HG03135 (cell line): ENCODE results near the gene GNGT1.
A peak's percentile ranks its signal among the peaks of the same experiment; 100 is the strongest.
"Not testable (repeated sequence)": the region's sequence is repeated elsewhere in the genome, so short reads cannot be mapped to it uniquely, and the experiment has no call there.

Experiments used
- ATAC-seq: cut with Tn5 transposase; IDR thresholded peaks from one replicate; pipeline ENCODE4 v1.9.1; 2021; ENCODE audit warnings: mild to moderate bottlenecking, moderate library complexity; ENCODE audit not compliant: unreplicated experiment

The GNGT1 gene

GRCh38 chr7:93902777-93903423, 3.5 kb upstream of the GNGT1 start:
- ATAC-seq, result no peak

DNA sequence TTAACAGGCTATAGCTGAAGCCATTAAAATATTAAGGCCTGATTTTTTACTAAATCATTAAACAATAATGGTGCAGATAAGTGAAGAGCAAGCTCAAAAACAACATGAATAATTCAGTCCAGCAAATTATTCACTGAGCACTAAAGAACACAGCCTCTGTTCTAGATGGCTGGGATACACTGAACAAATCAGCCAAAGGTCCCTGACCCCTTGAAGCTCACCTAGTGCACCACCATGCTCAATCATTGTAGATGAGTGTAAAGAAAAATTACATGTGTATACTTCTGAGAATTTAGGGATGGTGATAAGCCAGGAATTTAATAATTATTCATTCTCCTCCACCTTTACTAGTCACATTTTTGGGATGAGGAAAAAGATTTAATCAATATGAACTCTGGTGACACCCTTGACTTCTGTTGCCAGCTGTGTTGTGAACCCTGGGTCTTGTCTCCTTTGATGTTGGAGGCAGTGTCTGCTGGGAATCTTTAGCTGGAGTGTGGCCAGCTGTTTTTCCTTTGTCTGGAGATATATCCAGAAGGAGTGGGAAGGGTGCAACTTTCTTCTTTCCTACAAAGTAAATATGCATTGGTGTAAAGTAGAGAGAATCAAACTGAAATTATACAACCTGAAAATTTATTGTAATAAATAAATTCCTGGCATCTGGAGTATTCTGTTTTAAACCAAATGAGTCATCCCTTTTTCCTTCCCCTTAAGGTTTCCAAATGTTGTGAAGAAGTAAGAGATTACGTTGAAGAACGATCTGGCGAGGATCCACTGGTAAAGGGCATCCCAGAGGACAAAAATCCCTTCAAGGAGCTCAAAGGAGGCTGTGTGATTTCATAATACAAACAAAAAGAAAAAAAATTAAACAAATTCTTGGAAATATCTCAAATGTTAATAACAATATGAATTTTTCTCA, 4.0 kb downstream of the GNGT1 start:
- no peak for ATAC-seq

DNA sequence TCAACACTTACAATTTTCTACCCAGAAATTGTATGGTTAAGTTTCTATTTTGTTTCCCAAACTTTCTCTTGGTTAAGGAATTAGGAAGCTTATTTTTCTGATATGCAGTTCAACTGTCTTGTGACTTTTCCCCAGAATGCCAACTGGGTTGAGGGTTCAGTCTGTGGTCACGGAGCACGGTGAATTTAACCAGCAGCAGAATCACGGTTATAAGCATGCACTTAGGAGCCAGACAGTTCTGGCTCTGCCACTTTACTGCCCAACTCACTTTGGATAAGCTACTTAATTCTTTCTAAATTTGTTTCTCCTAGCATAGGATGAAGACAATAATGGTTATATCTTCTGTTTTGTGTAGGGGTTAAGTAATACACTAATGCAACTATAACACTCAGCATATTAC, 4.9 kb downstream of the GNGT1 start:
- not testable (repeated sequence) for ATAC-seq

GRCh38 chr7:93911661-93912060, 5.3 kb downstream of the GNGT1 start:
- ATAC-seq, result not testable (repeated sequence)

DNA sequence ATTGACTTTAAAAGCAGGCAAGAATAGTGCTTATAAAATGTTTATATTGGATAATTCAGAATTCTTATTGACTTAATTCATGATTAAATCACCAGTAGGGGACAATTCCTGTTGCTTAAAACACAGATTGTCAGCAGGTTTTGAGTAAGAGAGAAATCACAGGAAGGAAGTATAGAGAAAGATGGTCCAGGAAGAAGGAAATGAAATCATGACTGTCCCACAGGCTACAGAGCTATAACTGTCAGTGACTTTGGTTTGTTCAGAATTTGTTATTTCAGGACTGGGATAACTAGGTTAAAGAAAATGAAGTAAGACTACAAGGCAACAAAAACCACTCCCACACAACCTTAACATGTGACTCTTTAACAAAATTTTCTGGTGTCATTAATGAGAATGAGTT, 6.8 kb downstream of the GNGT1 start:
- no peak for ATAC-seq

GRCh38 chr7:93914581-93915066, 8.3 kb downstream of the GNGT1 start:
- no peak for ATAC-seq

GRCh38 chr7:93915206-93915842, 9.0 kb downstream of the GNGT1 start:
- not testable (repeated sequence) for ATAC-seq

- not testable (repeated sequence) for ATAC-seq
Measured at GRCh38 chr7:93915888-93916287, 9.5 kb downstream of the GNGT1 start.

DNA sequence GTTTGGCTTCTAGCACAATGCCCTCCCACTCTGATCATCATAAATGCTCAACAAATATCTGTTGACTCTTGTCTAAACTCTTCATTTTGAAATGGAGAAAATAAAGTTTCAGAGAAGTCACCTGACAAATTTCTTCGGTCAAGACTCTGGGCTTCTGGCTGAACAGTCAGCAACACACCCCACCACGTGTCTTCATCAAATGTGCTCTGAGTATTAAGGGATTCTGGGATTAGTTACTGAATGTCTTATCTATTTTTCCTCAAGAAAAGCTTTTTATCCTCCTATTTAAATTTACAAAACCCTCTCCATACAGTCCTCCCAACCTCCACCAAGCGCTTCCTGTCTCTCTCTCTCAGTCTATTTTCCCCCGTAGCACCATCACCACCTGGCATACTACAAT, 9.9 kb downstream of the GNGT1 start:
- ATAC-seq, result not testable (repeated sequence)

DNA sequence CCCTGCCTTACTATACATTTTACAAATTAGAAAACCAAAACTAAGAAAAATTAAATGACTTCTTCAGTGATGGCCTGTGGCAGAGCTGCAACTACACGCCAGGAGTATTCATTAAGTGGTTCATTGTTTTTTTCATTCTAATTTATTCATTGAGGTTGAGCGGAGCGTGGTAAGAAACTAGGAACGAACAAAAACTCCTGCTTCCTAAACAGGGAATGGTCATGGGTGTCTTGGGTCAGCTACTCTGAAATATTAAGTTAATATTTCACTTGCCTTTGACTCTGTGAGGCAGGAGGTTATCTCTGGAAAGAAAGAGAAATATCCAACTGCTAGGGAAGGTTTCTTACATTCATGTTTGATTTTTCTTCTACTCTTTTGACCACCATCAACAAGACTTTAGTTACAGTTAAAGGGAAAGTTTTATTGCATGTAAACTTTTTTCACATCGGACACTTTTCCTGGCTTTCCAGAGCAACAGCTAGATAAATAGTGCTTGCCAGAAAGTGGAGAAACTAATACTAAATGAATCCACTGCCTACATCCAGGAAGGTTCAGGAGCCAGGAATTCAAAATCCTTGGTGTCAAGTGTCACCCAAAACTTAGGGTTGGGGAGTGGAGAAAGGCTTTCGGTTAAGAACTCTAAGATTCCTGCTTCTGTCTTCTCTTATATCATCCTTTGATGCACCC, 14.3 kb downstream of the GNGT1 start:
- ATAC-seq, result no peak

DNA sequence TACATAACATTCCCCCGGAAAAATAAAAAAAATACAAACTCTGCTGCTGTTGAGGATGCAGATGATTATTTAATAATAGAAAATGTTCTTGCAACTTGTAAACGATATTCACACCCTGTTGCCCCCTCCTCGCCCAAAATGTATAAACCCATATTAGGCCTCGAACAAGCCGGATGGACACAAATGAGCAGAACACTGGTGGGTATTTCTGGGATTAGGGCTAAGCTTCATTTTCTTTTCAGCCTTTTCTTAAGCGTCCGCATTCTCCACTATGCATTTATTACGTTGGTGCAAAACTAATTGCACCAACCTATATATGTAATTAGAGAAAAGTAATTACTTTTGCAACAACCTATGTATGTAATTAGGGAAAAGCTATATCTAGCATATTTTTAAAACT, 14.8 kb downstream of the GNGT1 start:
- no peak for ATAC-seq

- peak; percentile 86 for ATAC-seq
Measured at GRCh38 chr7:93921607-93922566, 15.5 kb downstream of the GNGT1 start, which contains the start of gene GNG11. Gene GNG11, plus strand, starts transcription at chr7:93921735. Its CDS starts 403 bp downstream, at chr7:93922138.

DNA sequence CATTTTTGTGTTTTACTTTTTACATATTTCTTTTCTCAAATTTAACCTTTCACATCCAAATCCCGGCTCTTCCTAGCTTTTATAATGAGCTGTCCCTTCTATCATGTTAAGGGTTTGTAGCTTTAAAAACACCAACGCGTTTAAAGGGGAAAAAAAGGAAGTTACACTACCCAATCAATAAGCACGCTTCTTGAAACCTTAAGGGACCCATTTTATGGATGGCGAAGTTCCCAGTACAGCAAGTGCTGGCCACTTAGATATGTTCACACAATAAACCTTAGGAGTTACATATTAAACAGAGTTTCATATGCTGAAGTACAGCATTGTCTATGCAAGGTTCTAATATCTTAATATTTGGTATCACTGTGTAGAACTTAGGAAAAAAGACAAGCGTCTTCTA, 16.9 kb downstream of the GNGT1 start:
- no peak for ATAC-seq

DNA sequence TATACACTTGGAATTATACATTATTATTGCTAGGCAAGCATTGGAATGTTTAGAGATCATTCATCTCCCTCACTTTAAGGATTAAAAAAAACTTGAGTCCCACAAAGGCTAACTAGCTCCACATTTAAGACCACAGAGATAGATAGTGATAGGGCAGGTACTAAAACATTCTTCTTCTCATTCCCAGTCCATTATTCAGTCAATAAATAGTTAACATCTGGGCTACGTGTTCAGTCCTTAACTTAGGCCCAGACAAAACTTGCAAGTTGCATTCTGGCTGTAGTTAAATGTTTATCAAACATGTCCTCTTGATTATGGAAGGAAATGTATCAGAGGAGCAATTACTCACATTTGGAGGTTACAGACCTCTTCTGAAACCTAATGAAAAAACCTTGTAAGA, 17.6 kb downstream of the GNGT1 start:
- ATAC-seq, result no peak

DNA sequence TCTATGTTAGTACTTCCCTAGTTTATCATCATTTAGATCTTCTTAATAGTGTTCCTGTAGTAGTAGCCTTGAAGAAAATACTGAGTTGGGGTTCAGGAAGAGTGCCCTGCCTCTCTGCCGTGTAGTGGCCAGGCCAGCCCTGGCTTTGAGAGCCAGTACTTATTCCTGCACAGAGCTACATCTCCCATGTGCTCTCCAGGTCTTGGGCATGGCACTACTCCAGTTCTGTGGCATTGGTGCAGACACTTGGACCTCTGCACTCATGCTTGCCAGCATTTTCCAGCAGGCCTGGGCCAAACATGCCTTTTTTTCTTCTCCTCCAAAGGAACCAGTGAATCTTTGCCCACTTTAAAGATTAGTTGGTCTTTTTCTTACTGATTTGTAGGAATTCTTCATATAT, 20.4 kb downstream of the GNGT1 start:
- no peak for ATAC-seq

DNA sequence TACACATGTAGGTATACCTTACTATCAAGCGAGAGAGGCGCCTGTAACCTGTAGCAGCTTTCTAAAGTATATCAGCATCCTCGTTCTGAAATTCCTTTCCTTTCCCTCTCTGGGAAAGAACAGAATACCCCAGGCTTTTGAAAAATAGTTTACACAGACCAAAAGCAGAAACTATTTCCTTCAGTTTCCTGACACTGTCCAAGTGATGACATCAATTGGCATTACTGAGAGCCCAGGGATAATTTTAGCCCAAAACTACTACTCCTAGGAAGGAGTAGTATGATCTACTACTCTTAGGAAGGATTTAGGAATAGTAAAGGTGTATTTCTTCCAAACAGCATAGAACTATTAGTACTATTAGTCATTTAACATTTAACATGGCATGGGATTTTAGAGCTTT, 21.2 kb downstream of the GNGT1 start:
- no peak for ATAC-seq

GRCh38 chr7:93931655-93932054, 25.3 kb downstream of the GNGT1 start:
- ATAC-seq, result no peak

DNA sequence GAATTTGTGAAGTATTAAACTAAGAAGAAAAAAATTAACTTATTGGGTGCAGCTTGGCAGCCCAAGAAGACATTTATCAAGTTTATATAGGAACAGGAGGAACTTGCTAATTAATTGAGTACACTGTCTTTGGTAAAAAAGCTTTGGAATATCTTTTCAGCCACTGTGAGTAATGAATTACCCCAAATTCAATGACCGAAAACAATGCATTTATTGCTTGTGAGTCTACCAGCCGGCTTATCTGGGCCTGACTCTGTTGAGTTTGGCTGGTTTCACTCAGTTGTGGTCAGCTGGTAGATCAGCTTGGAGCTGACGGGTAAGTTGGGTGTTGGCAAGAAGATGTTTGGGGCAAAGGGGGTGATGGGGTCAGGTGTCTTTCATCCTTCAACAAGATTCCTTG, 26.8 kb downstream of the GNGT1 start:
- no peak for ATAC-seq

- ATAC-seq, result no peak
Measured at GRCh38 chr7:93935102-93935501, 28.7 kb downstream of the GNGT1 start.

DNA sequence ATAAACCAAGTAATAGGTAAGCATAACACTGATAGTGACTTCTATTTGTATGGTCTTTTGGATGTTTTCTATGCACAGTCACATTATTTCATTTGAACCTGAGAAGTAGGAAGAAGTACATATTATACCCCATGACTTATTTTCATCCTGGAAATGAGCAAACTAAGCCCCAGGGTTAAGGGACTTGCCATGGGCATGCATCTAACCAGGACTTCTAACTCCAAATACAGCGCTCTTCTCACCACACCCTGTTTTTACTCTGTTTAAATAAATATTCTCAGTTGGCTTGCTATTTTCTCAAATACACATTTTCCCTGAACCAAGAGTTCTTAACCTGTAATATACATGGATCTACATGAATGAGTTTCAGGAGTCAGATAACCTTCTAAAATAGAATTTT, 31.5 kb downstream of the GNGT1 start:
- no peak for ATAC-seq
